HG03432 (cell line): ENCODE data around the gene C9orf50.
A peak's percentile ranks its signal among the peaks of the same experiment; 100 is the strongest.
"Not testable (repeated sequence)": the region's sequence is repeated elsewhere in the genome, so short reads cannot be mapped to it uniquely, and the experiment has no call there.

Experiments used
- ATAC-seq: cut with Tn5 transposase; IDR thresholded peaks from one replicate; pipeline ENCODE4 v1.9.1; 2021; ENCODE audit warnings: mild to moderate bottlenecking, moderate library complexity; ENCODE audit not compliant: unreplicated experiment

Gene C9orf50

GRCh38 chr9:129648764-129649115, 27.8 kb upstream of the C9orf50 start:
- ATAC-seq: no peak

GRCh38 chr9:129648092-129648763, 27.3 kb upstream of the C9orf50 start:
- ATAC-seq: no peak

- ATAC-seq: no peak
These were observed 26.7 kb upstream of the C9orf50 start for GRCh38 chr9:129647635-129648034.

- no peak for ATAC-seq
These were observed 25.8 kb upstream of the C9orf50 start for GRCh38 chr9:129646654-129647053.

GRCh38 chr9:129646252-129646651, 25.4 kb upstream of the C9orf50 start:
- ATAC-seq: no peak

- ATAC-seq: no peak
These were observed 24.0 kb upstream of the C9orf50 start for GRCh38 chr9:129644902-129645301.

GRCh38 chr9:129644365-129644764, 23.5 kb upstream of the C9orf50 start:
- ATAC-seq: no peak

- no peak for ATAC-seq
These were observed 22.8 kb upstream of the C9orf50 start for GRCh38 chr9:129643706-129644105.

- peak; percentile 80 for ATAC-seq
These were observed 21.1 kb upstream of the C9orf50 start, which contains the start of gene ASB6 for GRCh38 chr9:129641750-129642585. Gene ASB6 (minus strand): TSS chr9:129642151. CDS start chr9:129641999, 152 bp downstream.

- no peak for ATAC-seq
These were observed 20.2 kb upstream of the C9orf50 start for GRCh38 chr9:129640871-129641749.

- ATAC-seq: no peak
These were observed 19.4 kb upstream of the C9orf50 start for GRCh38 chr9:129640086-129640870.

GRCh38 chr9:129639756-129640085, 18.8 kb upstream of the C9orf50 start:
- ATAC-seq: no peak

- ATAC-seq: no peak
These were observed 18.2 kb upstream of the C9orf50 start for GRCh38 chr9:129639034-129639630.

- no peak for ATAC-seq
These were observed 17.0 kb upstream of the C9orf50 start for GRCh38 chr9:129637673-129638439.

- ATAC-seq: no peak
These were observed 16.2 kb upstream of the C9orf50 start for GRCh38 chr9:129637102-129637501.

- not testable (repeated sequence) for ATAC-seq
These were observed 15.4 kb upstream of the C9orf50 start for GRCh38 chr9:129636343-129636742.

GRCh38 chr9:129635099-129636065, 14.5 kb upstream of the C9orf50 start:
- ATAC-seq: no peak

- ATAC-seq: no peak
These were observed 12.9 kb upstream of the C9orf50 start for GRCh38 chr9:129633848-129634247.
